ENCODE results near the gene RIMS1.

DNA sequence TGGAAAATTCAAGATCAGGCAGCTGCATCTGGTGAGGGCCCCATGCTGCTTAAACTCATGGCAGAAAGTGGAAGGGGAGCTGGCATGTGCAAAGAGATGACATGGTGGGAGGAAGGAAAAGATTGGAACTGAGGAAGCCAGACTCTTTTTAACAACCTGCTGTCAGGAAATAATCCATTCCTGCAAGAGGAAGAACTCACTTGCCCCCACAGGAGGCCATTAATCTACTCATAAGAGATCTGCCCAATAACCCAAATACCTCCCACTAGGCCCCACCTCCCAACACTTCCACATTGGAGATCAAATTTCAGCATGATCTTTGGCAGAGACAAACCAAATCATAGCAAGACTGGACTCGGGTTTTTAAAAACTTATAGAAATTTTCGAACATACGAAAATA is 535.0 kb downstream of the RIMS1 start:
- TF ChIP-seq ZNF230 (CRISPR knock-in tag; IDR thresholded peaks at IDR 0.05) (no peak), CHCHD3 (CRISPR knock-in tag; IDR thresholded peaks at IDR 0.05) (no peak), POLR2AphosphoS5 (IDR thresholded peaks at IDR 0.05; ENCODE audit: low read depth, low read length) (no peak)
- TF ChIP-seq, protein P1, sequence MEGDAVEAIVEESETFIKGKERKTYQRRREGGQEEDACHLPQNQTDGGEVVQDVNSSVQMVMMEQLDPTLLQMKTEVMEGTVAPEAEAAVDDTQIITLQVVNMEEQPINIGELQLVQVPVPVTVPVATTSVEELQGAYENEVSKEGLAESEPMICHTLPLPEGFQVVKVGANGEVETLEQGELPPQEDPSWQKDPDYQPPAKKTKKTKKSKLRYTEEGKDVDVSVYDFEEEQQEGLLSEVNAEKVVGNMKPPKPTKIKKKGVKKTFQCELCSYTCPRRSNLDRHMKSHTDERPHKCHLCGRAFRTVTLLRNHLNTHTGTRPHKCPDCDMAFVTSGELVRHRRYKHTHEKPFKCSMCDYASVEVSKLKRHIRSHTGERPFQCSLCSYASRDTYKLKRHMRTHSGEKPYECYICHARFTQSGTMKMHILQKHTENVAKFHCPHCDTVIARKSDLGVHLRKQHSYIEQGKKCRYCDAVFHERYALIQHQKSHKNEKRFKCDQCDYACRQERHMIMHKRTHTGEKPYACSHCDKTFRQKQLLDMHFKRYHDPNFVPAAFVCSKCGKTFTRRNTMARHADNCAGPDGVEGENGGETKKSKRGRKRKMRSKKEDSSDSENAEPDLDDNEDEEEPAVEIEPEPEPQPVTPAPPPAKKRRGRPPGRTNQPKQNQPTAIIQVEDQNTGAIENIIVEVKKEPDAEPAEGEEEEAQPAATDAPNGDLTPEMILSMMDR (CRISPR knock-in tag; IDR thresholded peaks at IDR 0.05) = no peak
- TF ChIP-seq, protein P2, sequence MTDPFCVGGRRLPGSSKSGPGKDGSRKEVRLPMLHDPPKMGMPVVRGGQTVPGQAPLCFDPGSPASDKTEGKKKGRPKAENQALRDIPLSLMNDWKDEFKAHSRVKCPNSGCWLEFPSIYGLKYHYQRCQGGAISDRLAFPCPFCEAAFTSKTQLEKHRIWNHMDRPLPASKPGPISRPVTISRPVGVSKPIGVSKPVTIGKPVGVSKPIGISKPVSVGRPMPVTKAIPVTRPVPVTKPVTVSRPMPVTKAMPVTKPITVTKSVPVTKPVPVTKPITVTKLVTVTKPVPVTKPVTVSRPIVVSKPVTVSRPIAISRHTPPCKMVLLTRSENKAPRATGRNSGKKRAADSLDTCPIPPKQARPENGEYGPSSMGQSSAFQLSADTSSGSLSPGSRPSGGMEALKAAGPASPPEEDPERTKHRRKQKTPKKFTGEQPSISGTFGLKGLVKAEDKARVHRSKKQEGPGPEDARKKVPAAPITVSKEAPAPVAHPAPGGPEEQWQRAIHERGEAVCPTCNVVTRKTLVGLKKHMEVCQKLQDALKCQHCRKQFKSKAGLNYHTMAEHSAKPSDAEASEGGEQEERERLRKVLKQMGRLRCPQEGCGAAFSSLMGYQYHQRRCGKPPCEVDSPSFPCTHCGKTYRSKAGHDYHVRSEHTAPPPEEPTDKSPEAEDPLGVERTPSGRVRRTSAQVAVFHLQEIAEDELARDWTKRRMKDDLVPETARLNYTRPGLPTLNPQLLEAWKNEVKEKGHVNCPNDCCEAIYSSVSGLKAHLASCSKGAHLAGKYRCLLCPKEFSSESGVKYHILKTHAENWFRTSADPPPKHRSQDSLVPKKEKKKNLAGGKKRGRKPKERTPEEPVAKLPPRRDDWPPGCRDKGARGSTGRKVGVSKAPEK (CRISPR knock-in tag; IDR thresholded peaks at IDR 0.05; ENCODE audit: borderline replicate concordance) = no peak
- TF ChIP-seq, protein P3, sequence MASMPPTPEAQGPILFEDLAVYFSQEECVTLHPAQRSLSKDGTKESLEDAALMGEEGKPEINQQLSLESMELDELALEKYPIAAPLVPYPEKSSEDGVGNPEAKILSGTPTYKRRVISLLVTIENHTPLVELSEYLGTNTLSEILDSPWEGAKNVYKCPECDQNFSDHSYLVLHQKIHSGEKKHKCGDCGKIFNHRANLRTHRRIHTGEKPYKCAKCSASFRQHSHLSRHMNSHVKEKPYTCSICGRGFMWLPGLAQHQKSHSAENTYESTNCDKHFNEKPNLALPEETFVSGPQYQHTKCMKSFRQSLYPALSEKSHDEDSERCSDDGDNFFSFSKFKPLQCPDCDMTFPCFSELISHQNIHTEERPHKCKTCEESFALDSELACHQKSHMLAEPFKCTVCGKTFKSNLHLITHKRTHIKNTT (CRISPR knock-in tag; IDR thresholded peaks at IDR 0.05) = no peak
- TF ChIP-seq, protein P4, sequence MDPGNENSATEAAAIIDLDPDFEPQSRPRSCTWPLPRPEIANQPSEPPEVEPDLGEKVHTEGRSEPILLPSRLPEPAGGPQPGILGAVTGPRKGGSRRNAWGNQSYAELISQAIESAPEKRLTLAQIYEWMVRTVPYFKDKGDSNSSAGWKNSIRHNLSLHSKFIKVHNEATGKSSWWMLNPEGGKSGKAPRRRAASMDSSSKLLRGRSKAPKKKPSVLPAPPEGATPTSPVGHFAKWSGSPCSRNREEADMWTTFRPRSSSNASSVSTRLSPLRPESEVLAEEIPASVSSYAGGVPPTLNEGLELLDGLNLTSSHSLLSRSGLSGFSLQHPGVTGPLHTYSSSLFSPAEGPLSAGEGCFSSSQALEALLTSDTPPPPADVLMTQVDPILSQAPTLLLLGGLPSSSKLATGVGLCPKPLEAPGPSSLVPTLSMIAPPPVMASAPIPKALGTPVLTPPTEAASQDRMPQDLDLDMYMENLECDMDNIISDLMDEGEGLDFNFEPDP (CRISPR knock-in tag; conservative IDR thresholded peaks at IDR 0.05) = no peak

Data from HepG2 (cell line).